GM06990 (cell line): ENCODE data around the gene CCDC92B.
A peak's percentile ranks its signal among the peaks of the same experiment; 100 is the strongest.

ENCODE experiments used
- DNase-seq: peaks from one replicate; pipeline ENCODE4 v3.0.0-alpha.2; 2011; ENCODE audit not compliant: insufficient read length; ENCODE audit errors: extremely low read depth
- H3K27me3 ChIP-seq: replicated peaks from 2 replicates; pipeline ENCODE4 v1.6.0; 2011; ENCODE audit warnings: low read length; ENCODE audit not compliant: control insufficient read depth, insufficient read depth
- H3K36me3 ChIP-seq: 2 replicates; pipeline ENCODE4 v1.5.1; 2011; ENCODE audit warnings: low read length; ENCODE audit not compliant: control insufficient read depth, insufficient read depth
- H3K4me3 ChIP-seq: replicated peaks from 2 replicates; pipeline ENCODE4 v1.5.1; 2011; ENCODE audit warnings: low read depth, mild to moderate bottlenecking, control low read depth, low read length
- CTCF ChIP-seq: IDR thresholded peaks from 2 replicates; pipeline ENCODE4 v1.5.1; 2011; ENCODE audit warnings: low read length, control low read depth, mild to moderate bottlenecking, inconsistent platforms; ENCODE audit not compliant: insufficient read depth, poor library complexity, severe bottlenecking

Gene CCDC92B

GRCh38 chr17:2796164-2797125 is 47.0 kb upstream of the CCDC92B start, which contains the start of gene RAP1GAP2:
Gene RAP1GAP2 (plus strand): TSS chr17:2796438. CDS start chr17:2796528, 90 bp downstream.
- TF ChIP-seq CTCF = no peak
- H3K27me3 ChIP-seq = peaks cover 2% of the 10 kb centered on the region; the same call in 1 of the 2 replicates
- no peaks in the 10 kb centered on the region for H3K36me3 ChIP-seq
- peak; percentile 69 for DNase-seq
- peak within 1 kb of the TSS; percentile 53 for H3K4me3 ChIP-seq

GRCh38 chr17:2795441-2796163 is 46.1 kb upstream of the CCDC92B start:
- no peak for DNase-seq
- Histone ChIP-seq H3K27me3 (peaks cover 2% of the 10 kb centered on the region; the same call in 1 of the 2 replicates), H3K36me3 (no peaks in the 10 kb centered on the region), H3K4me3 (peak overlapping the region; percentile 53)
- no peak for TF ChIP-seq CTCF

GRCh38 chr17:2794111-2794803 is 44.8 kb upstream of the CCDC92B start:
- no peak for TF ChIP-seq CTCF
- Histone ChIP-seq H3K36me3 (no peaks in the 10 kb centered on the region), H3K27me3 (peaks cover 2% of the 10 kb centered on the region; the same call in 1 of the 2 replicates), H3K4me3 (no peak overlapping the region)
- DNase-seq = no peak

GRCh38 chr17:2792366-2793169 is 43.1 kb upstream of the CCDC92B start:
- no peak for DNase-seq
- TF ChIP-seq CTCF = no peak
- Histone ChIP-seq H3K4me3 (no peak overlapping the region), H3K36me3 (no peaks in the 10 kb centered on the region), H3K27me3 (peaks cover 2% of the 10 kb centered on the region; the same call in 1 of the 2 replicates)

GRCh38 chr17:2789700-2790099 is 40.2 kb upstream of the CCDC92B start:
- TF ChIP-seq CTCF = no peak
- no peaks in the 10 kb centered on the region for H3K36me3 ChIP-seq
- no peaks in the 10 kb centered on the region for H3K27me3 ChIP-seq
- H3K4me3 ChIP-seq = no peak overlapping the region
- no peak for DNase-seq
